Left colon (tissue), 2 donors: ENCODE data around the gene ADCY3. TPM values are rescaled to one million over a fixed set of nuclear protein-coding genes. Genes with fewer than 3 reads are reported as not detected.
A peak's percentile ranks its signal among the peaks of the same experiment; 100 is the strongest.

Experiments
- ATAC-seq: fragments of 200-7000 bp; cut with Tn5 transposase; one replicate; pipeline ENCODE4 v1.9.1; 2020; ENCODE audit warnings: mild to moderate bottlenecking, moderate library complexity
- DNase-seq, 2 donors: peaks; one replicate each; pipeline ENCODE4 v3.0.0-alpha.2; 2020
- intact Hi-C, 2 donors: fragments of 100-400 bp; cut with DNase I in 1 of 2; cut with micrococcal nuclease in 1 of 2; formaldehyde crosslinking; loops; one replicate each; pipeline versions ENCODE4 v1.11.2 to v1.14.0; 2022; cut with DNase I, micrococcal nuclease
- total RNA-seq, 2 donors: library from RNA; stranded (reverse); fragmentation: NEBNext Ultra II Directional; extraction: Animal tissue kit (Norgen Biotek cat#: 25700); gene quantifications; one replicate each; pipeline ENCODE4 v1.2.1, GENCODE V29; 2021
- donor health status: DM: no; HTN: no; CAD: no.
- donor health status: DM: yes; HTN: yes; CAD: no.

ADCY3 gene
- total RNA-seq, 2 donors from 2014 or later: 30.2 to 36.7 TPM

GRCh38 chr2:24859968-24860600 lies 60.0 kb downstream of the ADCY3 start:
- no peak for ATAC-seq
- no peak for DNase-seq
- intact Hi-C loops: no loop called here

DNA sequence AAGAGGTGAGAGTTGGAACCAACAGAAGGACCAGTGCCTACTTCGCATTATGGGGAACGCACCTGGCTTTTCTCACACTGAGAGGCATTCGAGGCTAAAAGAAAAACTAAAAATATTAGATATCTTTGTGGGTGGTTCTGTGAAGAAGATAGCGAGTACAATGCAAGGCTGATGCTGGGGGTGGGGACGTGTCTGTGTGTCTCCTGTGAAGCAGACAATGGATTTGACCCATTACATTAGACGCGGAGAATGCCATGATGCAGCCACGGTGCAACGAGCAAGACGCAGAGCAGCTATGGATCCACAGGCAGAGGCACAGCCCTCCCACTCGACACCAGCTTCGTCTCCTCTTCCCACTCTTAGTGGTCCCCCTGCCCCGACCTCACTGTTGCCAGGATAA lies 61.0 kb downstream of the ADCY3 start:
- no peak for DNase-seq
- intact Hi-C loops: no loop called here
- no peak for ATAC-seq

GRCh38 chr2:24857746-24858145 lies 62.3 kb downstream of the ADCY3 start:
- no peak for ATAC-seq

DNA sequence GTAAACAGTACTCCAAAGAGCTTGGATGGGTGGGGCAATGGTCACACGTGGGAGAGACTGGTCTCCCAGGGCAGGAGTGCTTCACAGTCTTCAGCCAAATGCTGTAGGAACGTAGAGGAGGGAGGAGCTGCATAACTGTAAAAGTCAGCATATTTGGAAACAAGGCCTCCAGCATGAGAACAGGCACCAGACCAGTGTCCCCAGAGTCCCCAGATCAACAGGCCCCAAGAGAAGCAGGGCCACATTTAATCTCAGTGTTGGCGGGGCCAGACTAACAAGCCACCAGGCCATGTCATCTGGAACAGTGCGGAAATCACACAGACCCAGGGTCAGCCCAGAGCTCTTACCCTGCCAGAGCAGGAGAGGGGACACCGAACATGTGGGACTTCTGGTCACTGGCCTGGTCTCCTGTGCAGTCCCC lies 63.2 kb downstream of the ADCY3 start:
- intact Hi-C loops: no loop called here
- ATAC-seq (peak; percentile 37), DNase-seq (no peak)

More at GRCh38 chr2:24857746-24858145, 62.3 kb downstream of the ADCY3 start:
- intact Hi-C loops: no loop called here
- DNase-seq: no peak

DNA sequence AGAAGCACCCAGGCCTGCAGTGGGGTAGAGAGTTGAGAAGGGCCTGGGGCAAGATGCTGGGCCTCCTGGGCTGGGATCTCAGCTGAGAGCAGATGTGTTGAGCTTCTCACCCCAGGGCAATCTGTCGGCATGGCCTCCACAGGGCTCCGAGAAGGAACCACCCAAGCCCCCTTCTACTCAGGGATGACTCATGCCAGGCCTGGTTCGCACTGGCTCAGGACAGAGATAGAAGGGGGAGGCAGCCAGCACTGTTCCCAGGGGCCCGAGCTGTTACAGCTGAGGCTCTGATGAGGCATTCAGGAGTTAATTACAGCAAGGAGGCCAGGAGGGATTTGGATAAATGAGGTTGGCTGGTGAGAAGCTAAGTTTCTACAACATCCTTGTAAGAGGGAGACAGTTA lies 64.3 kb downstream of the ADCY3 start:
- no peak for ATAC-seq
- intact Hi-C loops: no loop called here
- no peak for DNase-seq

DNA sequence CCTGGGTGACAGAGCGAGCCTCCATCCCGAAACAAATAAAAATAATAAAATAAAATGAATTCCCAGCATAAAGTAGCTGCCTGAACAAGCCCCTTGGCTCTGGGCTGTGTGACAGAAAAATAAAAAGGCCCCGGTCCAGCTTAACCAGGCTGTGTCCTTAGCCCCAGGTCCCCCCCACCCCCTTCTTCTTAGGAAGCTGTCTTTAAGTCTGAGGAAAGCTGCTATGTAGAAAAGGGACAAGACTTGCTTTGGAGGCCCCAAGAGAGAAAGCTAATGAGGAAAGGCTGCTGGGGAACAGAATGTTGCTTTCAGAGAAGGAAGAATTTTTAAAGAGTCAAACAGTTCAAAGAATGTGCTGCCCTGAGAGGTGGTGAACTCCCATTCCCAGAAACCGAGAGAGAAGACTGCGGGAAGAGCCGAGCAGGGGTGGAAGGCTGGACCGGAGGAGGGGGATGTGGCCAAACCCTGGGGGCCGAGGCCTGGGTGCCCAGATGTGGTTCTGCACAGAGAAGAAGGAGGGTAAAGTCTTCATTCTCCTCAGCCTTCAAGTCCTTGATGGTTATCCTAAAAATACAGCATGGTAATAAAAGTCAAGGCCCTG lies 64.9 kb downstream of the ADCY3 start:
- ATAC-seq (no peak), DNase-seq (no peak)

DNA sequence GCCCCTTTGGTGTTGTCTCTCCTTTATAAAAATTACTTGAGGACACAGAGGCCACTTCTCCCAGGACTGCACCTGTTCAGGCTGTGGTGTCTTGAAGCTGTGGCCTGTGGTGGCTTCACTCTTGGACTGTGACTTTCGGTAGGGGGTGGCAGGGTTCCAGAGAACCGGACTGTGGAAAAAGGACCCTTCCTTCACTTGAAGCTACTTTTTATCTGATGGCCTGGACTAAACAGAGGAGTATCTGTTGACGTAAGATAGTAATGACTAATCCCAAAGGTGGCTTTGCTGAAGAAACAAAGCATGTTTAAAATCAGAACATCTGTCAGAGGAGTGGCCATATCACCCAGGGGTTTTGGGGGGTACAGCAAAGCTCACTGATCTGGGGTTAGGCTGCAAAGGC lies 66.0 kb downstream of the ADCY3 start:
- intact Hi-C loops: no loop called here
- no peak for DNase-seq
- no peak for ATAC-seq

More for the DNA sequence above, 64.9 kb downstream of the ADCY3 start:
- intact Hi-C loops: no loop called here

- intact Hi-C loops: no loop called here
- DNase-seq (no peak), ATAC-seq (peak; percentile 57)
Observed at GRCh38 chr2:24853046-24853445, 67.0 kb downstream of the ADCY3 start.

DNA sequence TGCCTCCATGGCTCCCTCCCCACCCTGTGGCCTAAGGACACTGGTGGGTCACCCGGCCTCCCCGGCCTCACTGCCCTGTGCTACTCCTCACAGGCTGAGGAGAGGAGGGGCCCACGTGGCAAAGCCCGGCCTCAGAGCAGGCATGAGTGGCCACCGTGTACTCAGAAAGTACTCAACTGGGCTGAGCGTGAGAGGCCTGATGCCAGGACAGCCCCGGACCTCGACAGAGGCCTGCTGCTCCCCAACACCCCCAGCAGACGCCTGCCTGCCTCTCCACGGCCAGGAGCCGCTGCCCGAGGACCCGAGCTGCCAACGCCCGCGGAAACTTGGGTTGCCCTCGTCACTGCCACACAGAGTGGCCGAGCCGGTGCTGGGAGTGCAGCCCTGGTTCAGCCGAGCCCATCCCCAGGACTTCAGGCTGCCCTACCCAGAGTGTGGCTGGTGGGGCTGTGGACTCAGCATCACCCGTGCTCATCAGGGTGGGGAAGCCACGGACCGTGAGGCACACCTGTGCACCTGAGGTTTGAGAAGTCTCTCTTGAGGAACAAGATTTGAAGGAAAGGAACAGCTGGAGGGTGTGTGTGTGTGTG lies 67.5 kb downstream of the ADCY3 start:
- intact Hi-C loops: no loop called here
- DNase-seq: no peak
- ATAC-seq: no peak

GRCh38 chr2:24852026-24852425 lies 68.0 kb downstream of the ADCY3 start:
- DNase-seq (no peak), ATAC-seq (no peak)
- intact Hi-C loops: no loop called here

- ATAC-seq (no peak), DNase-seq (no peak)
- intact Hi-C loops: no loop called here
Observed at GRCh38 chr2:24850944-24851343, 69.1 kb downstream of the ADCY3 start.

GRCh38 chr2:24845691-24846090 lies 74.3 kb downstream of the ADCY3 start:
- intact Hi-C loops: no loop called here
- ATAC-seq (no peak), DNase-seq (no peak)

DNA sequence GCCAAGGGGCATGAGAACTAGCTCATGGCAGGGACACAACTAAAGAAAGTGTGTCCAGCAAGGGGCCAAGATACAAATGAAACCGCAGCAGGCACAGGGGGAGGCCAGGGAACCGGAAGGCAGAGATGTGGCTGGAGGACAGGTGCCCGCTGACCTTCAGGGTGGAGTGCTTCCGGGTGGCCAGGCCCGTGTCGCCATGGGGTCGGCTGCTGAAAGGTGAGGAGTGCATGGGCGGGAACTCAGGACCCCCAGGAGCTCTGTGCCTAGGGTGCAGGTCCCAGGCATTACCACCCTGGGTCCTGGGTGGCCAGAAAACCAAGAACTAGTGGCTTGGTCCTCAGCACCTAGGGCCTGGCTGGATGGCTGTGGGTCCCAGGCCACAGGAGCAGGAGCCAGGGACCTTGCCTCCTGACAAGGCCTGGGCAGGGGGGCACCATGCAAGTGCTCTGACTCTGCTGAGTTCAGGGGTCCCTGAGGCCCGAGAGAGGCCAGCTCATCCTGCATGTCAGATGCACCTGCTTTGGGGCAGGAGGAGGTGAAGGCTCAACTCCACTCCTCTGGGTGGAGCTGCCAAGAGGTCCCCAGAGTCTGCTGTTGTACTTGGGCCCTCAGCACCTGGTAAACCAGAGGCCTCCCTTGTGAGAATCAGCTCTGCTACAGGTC lies 75.9 kb downstream of the ADCY3 start:
- intact Hi-C loops: no loop called here
- no peak for DNase-seq
- ATAC-seq: no peak

DNA sequence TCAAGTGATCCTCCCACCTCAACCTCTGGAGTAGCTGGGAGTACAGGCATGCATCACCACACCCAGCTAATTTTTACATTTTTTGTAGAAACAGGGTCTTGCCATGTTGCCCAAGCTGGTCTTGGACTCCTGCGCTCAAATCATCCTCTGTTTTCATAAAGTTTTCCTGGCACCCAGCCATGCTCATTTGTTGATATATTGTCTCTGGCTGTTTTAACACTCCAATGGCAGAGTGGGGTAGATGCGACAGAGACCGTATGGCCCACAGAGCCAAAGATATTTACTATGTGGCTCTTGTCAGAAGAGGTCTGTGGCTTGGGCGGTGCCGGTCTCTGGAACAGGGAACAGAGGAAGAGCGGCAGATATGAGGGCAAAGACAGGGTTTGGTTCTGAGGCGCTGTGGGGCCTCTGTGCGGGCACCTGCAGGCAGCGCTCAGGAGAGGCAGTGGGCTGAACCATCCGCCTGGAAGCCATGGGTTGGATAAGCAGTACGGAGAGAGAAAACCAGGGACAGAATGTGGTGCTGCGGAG lies 76.6 kb downstream of the ADCY3 start:
- intact Hi-C loops: no loop called here
- DNase-seq (no peak), ATAC-seq (no peak)

DNA sequence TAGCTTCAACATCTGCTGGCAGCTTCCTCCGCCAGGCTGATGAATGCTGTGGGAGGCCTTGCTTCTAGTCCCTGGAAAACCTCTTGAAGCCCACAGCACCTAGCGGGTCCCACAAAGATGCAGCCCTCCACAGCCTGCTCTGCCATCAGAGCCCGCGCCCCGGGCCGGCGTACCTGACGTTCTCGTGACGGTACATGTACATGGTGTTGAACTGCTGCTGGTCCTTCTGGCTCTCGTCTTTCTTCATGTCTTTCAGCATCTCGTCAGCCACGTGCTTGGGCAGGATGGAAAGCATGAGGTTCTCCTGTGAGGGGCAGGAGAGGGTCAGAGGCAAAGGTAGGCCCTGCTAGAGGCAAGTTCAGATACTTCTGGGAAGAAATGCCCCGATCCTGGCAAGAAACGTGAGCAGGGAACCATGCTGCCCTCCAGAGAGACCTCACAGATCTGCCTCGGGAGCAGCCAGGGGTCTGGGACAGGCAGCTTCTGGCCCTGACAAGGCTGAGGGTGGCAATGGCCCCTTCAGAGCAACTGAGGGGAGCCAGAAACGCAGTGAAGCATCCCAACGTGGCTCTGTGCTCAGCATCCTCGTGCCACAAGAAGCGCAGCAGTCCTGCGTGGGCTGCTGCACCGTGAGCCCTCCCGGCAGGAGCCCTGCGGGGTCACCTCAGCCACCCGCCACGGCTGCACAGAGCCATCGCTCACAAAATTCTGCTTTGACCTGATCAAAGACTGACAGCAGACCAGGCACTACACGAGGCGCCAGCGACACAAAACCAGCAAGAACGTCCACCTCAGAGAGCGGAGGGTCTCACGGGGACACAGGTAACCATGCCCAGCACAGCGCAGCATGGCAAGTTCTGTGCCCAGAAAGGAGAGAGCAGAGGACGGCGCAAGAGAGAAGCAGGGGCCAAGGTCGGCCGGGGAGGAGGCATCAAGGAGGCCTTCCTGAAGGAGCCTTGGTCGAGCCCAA lies 77.7 kb downstream of the ADCY3 start:
- ATAC-seq: no peak
- no peak for DNase-seq
- intact Hi-C loops: no loop called here

- no peak for DNase-seq
- ATAC-seq: no peak
- intact Hi-C loops: no loop called here
Observed at GRCh38 chr2:24840962-24841945, 78.8 kb downstream of the ADCY3 start.

GRCh38 chr2:24840164-24840869 lies 79.7 kb downstream of the ADCY3 start:
- intact Hi-C loops: no loop called here
- DNase-seq: no peak

More at GRCh38 chr2:24840164-24840869, 79.7 kb downstream of the ADCY3 start:
- ATAC-seq: no peak
